Stimulated activated CD4-positive, alpha-beta T cell treated with anti-CD3 and anti-CD28 coated beads, Interleukin-2, amount 100 ng/mL, for 4 hours (primary cell): ENCODE measurements around the gene UGT1A9.

Source experiments
- DNase-seq: peaks from one replicate; pipeline ENCODE4 v3.0.0-alpha.2; 2020; ENCODE audit warnings: low read depth

Gene UGT1A9

DNA sequence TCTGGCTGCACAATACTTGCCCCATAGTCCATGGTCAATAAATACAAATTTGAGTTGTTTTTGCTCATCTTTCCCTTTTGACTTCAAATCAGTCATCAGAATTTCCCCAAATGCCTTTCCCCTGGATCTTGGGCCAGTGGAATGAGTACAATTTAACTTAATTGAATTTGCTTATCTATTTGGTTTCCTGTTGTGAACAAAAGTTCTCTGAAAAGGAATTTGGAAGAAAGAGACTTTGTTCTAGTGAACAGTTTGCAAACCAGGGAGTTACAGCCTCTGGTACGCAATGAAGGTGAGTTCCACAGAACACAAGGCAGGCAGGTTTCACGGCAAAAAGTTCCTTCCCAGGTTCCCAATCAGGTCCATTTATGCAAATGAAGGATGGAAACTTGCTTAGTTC is 87.2 kb downstream of the UGT1A9 start:
- DNase-seq: no peak

DNA sequence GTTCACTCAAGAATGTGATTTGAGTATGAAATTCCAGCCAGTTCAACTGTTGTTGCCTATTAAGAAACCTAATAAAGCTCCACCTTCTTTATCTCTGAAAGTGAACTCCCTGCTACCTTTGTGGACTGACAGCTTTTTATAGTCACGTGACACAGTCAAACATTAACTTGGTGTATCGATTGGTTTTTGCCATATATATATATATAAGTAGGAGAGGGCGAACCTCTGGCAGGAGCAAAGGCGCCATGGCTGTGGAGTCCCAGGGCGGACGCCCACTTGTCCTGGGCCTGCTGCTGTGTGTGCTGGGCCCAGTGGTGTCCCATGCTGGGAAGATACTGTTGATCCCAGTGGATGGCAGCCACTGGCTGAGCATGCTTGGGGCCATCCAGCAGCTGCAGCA is 88.3 kb downstream of the UGT1A9 start, which contains the start of gene UGT1A1:
TSS of gene UGT1A1 (plus strand) at position 228 of the 400 bp plus-strand sequence. CDS start at position 246, 18 bp downstream.
- DNase-seq: no peak

DNA sequence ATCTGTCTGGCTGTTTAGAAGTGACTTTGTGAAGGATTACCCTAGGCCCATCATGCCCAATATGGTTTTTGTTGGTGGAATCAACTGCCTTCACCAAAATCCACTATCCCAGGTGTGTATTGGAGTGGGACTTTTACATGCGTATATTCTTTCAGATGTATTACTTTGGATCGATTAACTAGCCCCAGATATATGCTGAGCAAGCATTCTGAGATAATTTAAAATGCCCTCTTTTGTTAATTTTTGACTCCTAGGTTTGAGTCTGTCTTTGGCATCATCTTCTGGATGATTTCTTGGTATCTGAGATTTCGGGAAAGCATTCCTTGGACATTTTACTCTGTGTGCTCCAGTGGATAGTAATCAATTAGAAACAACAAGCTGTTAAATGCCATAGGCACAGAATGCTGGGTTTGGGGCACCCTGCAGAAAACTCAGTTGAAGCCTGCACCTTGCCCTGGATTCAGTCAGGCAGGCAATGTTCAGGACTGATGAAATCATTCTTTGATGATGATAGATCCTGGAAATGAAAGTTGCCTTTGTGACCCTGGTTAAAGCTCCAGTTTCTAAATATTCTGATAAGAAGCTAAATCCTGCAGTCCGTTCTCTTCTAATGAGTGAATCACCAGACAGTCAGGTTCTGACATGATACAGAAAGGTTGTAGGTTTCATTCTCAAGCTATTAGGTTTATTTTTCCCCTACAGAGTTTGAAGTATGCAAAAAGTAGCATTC is 89.5 kb downstream of the UGT1A9 start:
- DNase-seq: no peak

DNA sequence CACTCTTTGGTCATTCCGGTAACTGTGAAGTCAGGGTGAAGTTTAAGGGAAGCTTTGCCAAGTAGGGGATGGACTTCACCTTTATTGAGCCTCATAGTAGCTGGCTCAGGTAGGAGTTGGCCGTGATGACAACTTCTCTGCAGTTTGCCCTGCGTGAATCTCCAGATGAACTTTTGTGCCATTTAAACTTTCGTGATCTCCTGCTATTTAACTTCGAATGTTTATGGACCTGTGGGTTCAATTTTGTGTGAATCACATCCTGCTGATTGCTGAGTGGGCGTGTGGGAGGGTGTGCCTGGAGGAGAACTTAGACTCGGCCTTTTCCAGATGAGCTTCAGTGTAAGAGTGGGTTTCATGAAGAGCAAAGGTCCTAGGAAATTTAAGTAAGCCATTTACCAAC is 92.6 kb downstream of the UGT1A9 start:
- no peak for DNase-seq

DNA sequence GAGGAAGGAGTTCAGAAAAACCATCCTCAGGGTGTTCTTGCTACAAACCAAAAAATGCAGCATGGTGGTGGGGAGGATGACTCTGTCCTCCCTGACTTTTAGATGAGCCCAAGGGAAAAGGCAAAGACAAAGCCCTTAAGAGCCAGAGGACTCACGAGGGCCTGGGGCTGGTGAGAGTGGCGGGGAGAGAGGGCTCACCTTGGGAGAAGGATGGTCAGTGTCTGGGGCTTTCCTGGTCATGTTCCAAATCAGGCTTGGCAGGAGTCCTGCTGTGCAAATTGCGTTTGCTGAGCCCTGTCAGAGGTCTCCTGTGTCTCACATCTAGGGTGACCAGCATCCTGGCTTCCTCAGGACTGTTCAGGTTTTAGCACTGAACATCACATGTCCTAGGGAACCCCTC is 93.1 kb downstream of the UGT1A9 start:
- no peak for DNase-seq

DNA sequence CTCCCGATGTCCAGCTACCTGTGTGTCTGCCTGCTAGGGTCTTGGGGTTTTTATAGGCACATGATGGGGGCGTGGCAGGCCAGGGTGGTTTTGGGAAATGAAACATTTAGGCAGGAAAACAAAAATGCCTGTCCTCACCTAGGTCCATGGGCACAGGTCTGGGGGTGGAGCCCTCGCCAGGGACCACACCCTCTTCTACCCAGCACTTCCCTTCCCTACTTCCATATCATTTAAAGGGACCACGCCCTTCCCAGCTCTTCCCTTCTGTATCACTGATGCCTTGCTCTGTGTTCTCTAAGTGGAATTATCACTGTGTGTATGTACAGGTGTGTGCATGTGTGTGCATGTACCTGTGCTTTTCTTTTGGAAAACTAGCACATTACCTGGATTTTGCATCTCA is 94.7 kb downstream of the UGT1A9 start:
- DNase-seq: no peak

DNA sequence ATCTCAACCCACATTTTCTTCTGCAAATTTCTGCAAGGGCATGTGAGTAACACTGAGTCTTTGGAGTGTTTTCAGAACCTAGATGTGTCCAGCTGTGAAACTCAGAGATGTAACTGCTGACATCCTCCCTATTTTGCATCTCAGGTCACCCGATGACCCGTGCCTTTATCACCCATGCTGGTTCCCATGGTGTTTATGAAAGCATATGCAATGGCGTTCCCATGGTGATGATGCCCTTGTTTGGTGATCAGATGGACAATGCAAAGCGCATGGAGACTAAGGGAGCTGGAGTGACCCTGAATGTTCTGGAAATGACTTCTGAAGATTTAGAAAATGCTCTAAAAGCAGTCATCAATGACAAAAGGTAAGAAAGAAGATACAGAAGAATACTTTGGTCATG is 96.4 kb downstream of the UGT1A9 start:
- DNase-seq: no peak

DNA sequence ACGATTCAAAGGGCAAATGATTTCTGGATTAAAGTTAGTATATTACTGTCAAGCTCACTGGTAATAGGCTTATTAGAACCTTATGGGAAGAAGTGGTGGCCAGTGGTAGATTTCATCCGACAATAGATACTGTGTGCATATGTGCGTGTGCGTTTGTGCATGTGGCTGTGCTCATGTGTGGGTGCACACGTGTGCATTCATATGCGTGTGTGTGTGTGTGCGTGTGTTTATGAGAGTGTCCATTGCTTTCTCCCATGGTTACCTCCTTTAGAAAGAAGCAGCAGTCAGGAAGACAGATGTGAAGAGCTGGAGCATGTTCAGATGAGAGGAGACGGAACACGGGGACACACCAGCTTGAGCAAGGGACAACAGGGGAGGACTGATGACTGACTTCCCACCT is 97.6 kb downstream of the UGT1A9 start:
- DNase-seq: no peak

DNA sequence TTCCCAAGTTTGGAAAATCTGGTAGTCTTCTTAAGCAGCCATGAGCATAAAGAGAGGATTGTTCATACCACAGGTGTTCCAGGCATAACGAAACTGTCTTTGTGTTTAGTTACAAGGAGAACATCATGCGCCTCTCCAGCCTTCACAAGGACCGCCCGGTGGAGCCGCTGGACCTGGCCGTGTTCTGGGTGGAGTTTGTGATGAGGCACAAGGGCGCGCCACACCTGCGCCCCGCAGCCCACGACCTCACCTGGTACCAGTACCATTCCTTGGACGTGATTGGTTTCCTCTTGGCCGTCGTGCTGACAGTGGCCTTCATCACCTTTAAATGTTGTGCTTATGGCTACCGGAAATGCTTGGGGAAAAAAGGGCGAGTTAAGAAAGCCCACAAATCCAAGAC is 100.5 kb downstream of the UGT1A9 start:
- no peak for DNase-seq

DNA sequence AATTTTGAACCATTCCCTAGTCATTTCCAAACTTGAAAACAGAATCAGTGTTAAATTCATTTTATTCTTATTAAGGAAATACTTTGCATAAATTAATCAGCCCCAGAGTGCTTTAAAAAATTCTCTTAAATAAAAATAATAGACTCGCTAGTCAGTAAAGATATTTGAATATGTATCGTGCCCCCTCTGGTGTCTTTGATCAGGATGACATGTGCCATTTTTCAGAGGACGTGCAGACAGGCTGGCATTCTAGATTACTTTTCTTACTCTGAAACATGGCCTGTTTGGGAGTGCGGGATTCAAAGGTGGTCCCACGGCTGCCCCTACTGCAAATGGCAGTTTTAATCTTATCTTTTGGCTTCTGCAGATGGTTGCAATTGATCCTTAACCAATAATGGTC is 100.9 kb downstream of the UGT1A9 start:
- DNase-seq: no peak

DNA sequence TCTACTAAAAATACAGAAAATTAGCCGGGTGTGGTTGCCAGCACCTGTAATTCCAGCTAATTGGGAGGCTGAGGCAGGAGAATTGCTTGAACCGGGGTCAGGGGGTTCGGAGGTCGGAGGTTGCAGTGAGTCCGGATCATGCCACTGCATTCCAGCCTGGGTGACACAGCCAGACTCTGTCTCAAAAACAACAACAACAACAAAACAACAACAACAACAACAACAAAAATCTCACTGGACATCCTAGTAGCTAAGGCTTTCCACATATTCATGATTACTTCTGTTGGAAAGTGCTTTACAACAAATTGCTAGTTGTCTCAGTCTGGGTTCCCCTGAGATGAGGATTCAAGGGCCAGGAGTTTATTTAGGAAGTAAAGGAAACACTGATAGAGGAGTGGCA is 102.2 kb downstream of the UGT1A9 start:
- no peak for DNase-seq

DNA sequence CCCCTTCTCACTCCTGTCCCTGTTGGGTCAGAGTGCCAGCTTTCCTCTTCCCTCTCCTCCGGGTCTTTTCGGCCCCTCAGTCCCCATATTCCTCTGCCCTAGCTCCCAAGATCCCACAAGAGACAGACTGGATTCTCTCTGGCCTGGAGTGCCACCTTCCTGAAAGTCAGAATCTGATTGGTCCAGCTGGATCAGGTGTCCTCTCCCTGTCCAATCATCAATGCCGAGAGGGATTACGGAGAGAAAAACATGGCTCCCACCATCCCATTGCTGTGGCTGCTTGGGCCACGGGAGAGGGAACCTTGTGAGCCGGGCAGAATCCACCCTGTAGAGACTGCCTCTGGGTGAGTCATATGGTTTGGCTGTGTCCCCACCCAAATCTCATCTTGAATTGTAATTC is 103.7 kb downstream of the UGT1A9 start:
- no peak for DNase-seq

DNA sequence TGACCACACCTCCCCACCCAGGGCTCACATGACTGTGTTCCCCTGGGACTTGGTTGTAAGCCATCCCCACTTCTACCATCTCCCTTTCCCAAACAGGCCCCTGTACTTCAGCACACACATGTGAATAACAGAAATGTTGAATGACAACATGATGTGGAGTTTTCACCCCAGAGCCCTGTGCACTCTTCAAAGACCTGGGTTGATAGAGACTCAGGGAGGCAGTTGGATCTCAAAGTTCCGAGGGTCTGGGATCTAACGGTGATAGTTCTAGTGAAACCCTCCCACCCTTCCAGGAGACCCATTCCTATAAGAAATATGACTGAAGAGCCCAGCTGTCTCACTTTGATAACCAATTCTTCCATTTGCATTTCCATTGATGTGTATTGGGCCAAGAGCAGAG is 106.3 kb downstream of the UGT1A9 start, which contains the start of gene MROH2A:
TSS of gene MROH2A (plus strand) at position 301 of the 400 bp plus-strand sequence. CDS start 1,029 bp downstream, outside the sequence.
- DNase-seq: no peak

DNA sequence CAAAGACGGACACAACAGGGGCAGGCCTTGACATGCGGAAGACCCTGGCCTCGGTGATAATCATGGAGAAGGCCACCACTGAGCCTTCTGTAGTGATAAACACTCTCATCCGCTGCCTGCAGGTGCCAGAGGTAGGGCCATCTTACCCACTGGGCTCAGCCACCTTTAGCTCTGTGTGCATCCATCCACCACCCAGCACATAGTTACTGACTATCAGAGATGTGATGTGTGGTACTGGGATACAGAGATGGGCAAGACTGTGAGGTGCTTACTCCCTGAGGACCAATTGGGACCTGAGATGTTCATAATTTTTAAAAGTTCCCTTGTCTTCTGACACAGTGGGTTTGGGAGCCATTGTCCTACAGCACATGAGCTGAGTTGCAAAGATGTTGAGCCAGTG is 108.0 kb downstream of the UGT1A9 start:
- no peak for DNase-seq

DNA sequence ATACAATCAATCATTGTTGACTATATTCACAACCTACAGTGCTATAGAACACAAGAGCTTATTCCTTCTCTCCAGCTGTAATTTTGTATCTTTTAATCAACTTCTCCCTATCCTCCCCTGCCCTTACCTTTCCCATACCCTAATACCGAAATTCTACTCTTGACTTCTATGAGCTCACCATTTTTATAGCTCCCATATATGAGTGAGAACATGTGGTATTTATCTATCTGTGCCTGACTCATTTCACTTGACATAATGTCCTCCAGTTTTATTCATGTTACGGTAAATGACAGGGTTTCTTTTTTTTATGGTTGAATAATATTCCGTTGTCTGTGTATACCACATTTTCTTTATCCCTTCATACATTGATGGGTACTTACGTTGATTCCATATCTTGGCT is 109.1 kb downstream of the UGT1A9 start:
- no peak for DNase-seq

DNA sequence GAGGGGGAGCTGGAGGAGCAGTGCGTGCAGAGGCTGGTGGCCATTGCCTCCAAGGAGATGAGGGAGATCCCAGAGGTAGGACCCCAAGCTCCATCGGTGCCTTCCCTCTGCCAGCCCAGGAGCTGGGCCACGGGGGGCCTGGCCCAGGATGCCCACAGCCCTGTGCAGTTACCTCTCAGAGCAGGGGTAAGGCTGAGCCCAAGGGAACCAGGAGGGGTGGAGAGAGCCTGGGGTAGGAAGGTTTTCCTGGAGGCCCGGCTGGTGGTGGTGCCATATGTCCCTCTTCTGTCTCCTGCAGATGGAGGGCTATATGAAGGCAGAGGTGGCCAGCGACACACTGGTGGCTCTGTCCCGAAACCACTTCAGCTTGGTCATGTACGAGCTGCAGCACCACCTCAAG is 117.9 kb downstream of the UGT1A9 start:
- DNase-seq: no peak

DNA sequence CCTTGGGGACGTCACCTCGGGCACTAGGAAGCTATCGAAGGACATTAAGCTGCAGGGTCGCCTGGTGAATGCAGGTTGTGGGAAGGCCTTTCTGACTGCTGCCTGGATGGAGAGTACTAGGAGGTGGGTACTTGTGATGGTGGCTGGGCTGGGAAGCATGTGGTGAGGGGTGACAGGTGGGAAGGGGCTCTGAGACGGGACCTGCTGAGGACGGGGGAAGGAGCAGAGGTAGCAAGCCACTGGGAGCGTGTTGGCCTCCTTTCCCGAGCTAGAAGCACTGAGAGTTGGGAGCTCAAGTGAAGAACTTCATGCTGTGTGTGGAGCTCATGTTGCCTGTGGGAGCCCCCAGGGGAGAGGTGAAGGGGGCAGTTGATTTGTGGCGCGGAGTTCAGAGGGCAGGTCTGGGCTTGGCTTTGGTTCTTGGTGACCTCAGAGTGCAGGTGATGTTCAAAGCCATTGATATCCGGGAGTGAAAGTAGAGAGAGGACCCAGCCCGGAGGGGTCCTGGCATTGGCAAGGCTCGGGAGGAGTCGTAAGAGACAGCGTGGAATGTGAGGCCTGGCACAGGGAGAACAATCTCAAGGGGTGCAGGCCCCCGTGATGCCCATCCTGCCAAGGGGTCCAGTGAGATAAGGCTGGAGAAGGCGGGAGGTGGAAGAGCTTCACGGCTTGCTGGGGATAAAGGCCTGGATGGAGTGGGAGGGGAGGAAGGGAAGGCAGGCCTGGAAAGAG is 119.6 kb downstream of the UGT1A9 start:
- no peak for DNase-seq

DNA sequence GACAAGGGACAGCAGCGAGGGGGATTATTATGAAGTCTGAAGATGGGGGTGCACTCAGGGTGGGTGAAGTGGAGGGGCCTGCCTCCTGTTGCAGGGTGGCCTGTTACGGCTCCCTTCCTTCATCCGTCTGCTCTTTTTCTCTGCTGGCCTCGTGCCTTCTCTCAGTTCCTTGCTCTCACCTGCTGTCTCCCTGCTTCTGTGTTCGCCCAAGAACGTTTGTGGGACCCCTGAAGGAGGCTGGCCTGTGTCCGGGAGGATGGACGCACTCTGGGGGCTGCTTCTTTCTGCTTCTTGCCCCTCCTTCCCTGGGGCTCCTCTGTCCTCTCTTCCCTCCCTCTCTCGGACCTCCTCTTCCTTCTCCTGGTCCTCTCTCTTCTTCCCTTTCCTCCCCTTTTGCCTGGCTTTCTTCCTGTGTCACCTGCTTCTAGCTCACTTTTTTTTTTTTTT is 120.2 kb downstream of the UGT1A9 start:
- no peak for DNase-seq

DNA sequence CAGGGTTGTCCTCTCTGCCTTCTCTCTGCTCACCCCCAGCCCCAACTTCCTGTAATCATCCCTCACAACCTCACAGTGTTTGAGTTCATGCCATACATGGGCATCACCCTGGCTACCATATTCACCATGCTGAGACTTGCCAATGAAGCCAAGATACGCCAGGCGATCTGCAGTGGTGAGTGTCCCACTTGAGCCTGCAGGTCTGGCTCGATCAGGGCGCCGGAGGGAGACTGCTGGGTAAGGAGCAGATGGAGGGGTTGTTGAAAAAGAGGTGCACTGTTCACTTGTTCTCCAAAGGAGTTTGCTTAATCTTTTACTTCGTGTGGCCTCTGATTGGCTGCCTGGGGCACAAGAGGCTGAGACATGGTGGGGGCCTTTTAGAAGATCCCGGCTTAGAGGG is 121.0 kb downstream of the UGT1A9 start:
- DNase-seq: no peak

DNA sequence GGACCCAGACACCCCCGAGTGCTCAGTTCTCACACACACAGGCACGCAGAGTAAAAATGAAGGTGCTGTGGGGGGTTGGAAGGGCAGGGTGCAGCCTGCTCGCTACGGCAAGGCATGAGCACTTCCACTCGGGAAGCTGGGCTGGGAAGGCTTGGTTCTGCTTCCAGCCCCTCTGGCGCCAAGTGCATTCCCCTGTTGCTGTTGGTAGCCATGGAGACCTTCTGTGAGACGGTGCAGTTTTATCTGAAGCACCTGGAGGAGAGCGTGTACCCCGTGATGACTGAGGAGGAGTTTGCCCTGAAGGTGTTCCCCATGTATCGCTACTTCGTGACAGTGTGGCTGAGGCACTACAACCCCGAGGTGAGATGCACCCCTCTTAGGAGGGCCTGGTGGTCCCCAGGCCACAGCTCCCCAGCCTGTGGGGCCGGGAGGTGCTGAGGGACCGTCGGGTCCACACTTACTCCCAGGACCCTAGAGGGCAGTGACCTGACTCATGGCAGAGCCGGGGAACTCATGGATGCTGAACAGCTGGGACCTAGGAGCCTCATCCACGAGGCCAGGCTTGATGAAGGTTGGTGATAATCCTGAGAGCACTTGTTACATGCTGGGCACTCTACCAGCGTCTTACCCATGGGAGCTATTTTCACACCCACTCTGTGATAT is 121.9 kb downstream of the UGT1A9 start:
- DNase-seq: no peak

DNA sequence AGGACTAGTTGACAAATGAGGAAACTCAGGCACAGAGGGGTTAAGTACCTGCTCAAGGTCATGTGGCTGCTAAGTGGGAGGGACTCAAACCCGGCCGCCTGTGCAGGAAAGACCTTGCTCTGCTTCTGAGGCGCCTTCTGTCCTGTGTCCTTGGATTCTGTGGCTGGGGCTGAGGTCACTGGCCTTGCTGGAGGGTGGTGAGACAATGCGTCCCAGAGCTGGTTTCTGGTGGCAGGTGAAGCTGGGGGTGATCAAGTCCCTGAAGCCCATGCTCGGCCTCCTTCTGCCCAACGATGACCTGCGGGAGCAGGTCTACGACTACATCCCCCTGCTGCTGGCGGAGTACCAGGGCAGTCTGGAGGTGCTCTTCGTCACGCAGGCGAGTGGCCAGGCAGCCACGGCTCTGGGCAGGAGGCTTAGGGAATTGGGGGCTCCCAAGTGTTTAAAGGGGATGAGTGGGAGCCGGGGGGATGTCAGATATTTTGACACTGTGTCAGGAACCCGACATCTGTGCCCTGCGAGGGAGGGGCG is 122.5 kb downstream of the UGT1A9 start:
- no peak for DNase-seq

DNA sequence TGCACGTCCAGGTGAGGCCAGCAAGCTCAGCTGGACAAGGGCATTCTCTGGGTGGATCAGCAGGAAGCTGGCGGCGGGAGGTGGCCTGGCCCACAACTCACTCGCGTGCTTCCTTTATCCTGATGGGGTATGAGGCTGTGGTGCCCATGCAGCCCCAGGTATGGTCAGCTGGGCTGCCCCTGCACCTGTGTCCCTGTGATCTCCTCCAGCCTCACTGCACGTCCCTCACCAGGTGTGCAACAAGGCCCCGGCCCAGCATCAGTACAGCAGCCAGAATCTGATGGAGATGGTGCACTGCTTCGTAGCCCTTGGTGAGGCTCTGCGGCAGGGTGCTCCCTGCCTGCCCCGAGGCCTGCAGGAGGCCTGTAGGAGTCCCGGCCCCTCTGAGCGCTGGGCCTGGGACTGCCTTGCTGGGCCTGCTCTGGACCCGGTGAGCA is 124.1 kb downstream of the UGT1A9 start:
- DNase-seq: no peak

DNA sequence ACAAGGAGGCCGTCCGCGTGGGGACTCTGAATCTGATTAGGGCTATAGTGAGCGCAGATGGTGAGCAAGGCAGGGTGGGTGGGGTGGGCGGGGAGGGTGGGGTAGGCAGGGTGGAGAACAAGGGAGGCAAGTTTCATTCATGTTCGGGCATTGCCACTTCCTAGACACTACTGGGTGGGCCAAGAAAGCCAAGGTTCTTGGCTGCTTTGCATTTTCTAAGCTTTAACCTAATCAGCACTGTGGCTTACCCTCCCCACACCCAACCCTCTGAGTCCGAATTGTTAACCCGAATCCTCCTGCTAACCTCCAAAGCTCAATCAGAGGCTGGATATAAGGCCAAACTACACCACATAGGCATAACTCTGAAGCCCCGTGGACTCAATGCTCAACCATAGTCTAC is 124.6 kb downstream of the UGT1A9 start:
- no peak for DNase-seq
